GM12878 (cell line): ENCODE measurements around the gene MRGPRF. TPM values are rescaled to one million over a fixed set of nuclear protein-coding genes. Genes with fewer than 3 reads are reported as not detected.

ENCODE experiments used
- ATAC-seq: fragments of 200-7000 bp; cut with Tn5 transposase; 3 replicates; pipeline ENCODE4 v1.9.1; 2020; ENCODE audit warnings: mild to moderate bottlenecking, moderate library complexity
- BruUV-seq: library from RNA; stranded (reverse); fragments of 400-500 nt; replicated peaks from 2 replicates; lab custom pipeline; 2021; lab: Mats Ljungman, UMichigan
- CTCF ChIA-PET: fragments of 300-600 bp; sonication (Branson Sonifier 250); formaldehyde crosslinking; extraction: SDS; loops from one replicate; lab custom pipeline; 2021; ENCODE audit warnings: inconsistent platforms; lab: Yijun Ruan, JAX
- POLR2A ChIA-PET: fragments of 350-600 bp; formaldehyde crosslinking; extraction: SDS; loops from one replicate; lab custom pipeline; 2021; ENCODE audit warnings: inconsistent platforms; lab: Charles Lee
- RAD21 ChIA-PET: fragments of 300-600 bp; sonication (Branson Sonifier 250); formaldehyde crosslinking; loops from one replicate; lab custom pipeline; 2023; ENCODE audit warnings: antibody characterized with exemption; ENCODE audit not compliant: unreplicated experiment; lab: Charles Lee
- SMC1A ChIA-PET: fragments of 300-600 bp; sonication (Branson Sonifier 250); formaldehyde crosslinking; loops from one replicate; lab custom pipeline; 2023; ENCODE audit not compliant: unreplicated experiment, uncharacterized antibody; lab: Charles Lee
- DNase-seq: peaks from one replicate; pipeline ENCODE4 v3.0.0-alpha.2; 2011; ENCODE audit warnings: low read depth, low spot score
- FAIRE-seq: peaks from 3 replicates; lab custom pipeline; 2011; peaks lifted over from hg19 to GRCh38; lab: Jason Lieb, UNC
- H2AFZ ChIP-seq: 2 replicates; pipeline ENCODE4 v1.6.0; 2011; ENCODE audit warnings: low read depth, low read length, control low read depth; ENCODE audit not compliant: control insufficient read depth
- H3K27ac ChIP-seq: 2 replicates; pipeline ENCODE4 v1.5.1; 2011; ENCODE audit warnings: control low read depth; ENCODE audit not compliant: control insufficient read depth, insufficient read depth
- H3K27me3 ChIP-seq, 2 experiments: replicated peaks in 1 of 2; 2 replicates each; pipeline versions ENCODE4 v1.6.0 to v1.6.1; 2011; ENCODE audit warnings: low read length in 1 of 2; ENCODE audit not compliant: control insufficient read depth in 2 of 2, insufficient read depth in 2 of 2
- H3K36me3 ChIP-seq, 2 experiments: 2 replicates each; pipeline ENCODE4 v1.5.1; 2011; ENCODE audit warnings: low read length in 1 of 2; ENCODE audit not compliant: control insufficient read depth in 2 of 2, insufficient read depth in 2 of 2
- H3K4me1 ChIP-seq: 2 replicates; pipeline ENCODE4 v1.6.1; 2011; ENCODE audit warnings: mild to moderate bottlenecking, low read length, moderate library complexity, mixed read lengths; ENCODE audit not compliant: control insufficient read depth, insufficient read depth
- H3K4me2 ChIP-seq: 2 replicates; pipeline ENCODE4 v1.6.0; 2011; ENCODE audit warnings: control low read depth; ENCODE audit not compliant: control insufficient read depth, insufficient read depth
- H3K4me3 ChIP-seq: fragments of 200-600 bp; sonication (generic); 2 replicates; pipeline ENCODE4 v1.5.1; 2016
- H3K79me2 ChIP-seq: 2 replicates; pipeline ENCODE4 v1.6.0; 2011; ENCODE audit warnings: low read length; ENCODE audit not compliant: control insufficient read depth, insufficient read depth
- H3K9ac ChIP-seq: 2 replicates; pipeline ENCODE4 v1.8.0; 2011; ENCODE audit warnings: low read length, control low read depth, mixed read lengths; ENCODE audit not compliant: control insufficient read depth, insufficient read depth
- H3K9me3 ChIP-seq: replicated peaks from 3 replicates; pipeline ENCODE4 v1.5.1; 2011; ENCODE audit warnings: mild to moderate bottlenecking, low read length; ENCODE audit not compliant: control insufficient read depth, insufficient read depth
- H4K20me1 ChIP-seq: 2 replicates; pipeline ENCODE4 v1.6.0; 2011; ENCODE audit not compliant: control insufficient read depth, insufficient read depth
- BACH1 ChIP-seq: fragments of 450-650 bp; IDR thresholded peaks from 2 replicates; pipeline ENCODE4 v1.6.1; 2017; ENCODE audit warnings: mild to moderate bottlenecking, borderline replicate concordance
- CREB1 ChIP-seq: IDR thresholded peaks from 2 replicates; pipeline ENCODE4 v1.6.1; 2012; ENCODE audit warnings: low read depth, mild to moderate bottlenecking, inconsistent platforms
- EED ChIP-seq: sonication (generic); IDR thresholded peaks from 2 replicates; pipeline ENCODE4 v1.6.1; 2016; ENCODE audit warnings: antibody characterized with exemption, low read depth
- HDAC2 ChIP-seq: fragments of 200-600 bp; sonication (generic); IDR thresholded peaks from 2 replicates; pipeline ENCODE4 v1.6.1; 2017
- MEF2A ChIP-seq: IDR thresholded peaks from 2 replicates; pipeline ENCODE4 v1.6.1; 2011; ENCODE audit warnings: low read depth, mild to moderate bottlenecking, low read length, moderate library complexity; ENCODE audit not compliant: insufficient read depth
- NRF1 ChIP-seq: conservative IDR thresholded peaks from 2 replicates; pipeline ENCODE4 v1.6.1; 2011; ENCODE audit warnings: mild to moderate bottlenecking, low read depth, low read length, improper control_type of control experiment
- POLR2A ChIP-seq: IDR thresholded peaks from 2 replicates; pipeline ENCODE4 v1.6.1; 2011; ENCODE audit warnings: low read depth, mild to moderate bottlenecking, low read length
- POU2F2 ChIP-seq: IDR thresholded peaks from 3 replicates; pipeline ENCODE4 v1.6.1; 2011; ENCODE audit warnings: low read depth, mild to moderate bottlenecking, low read length, borderline replicate concordance
- RELA ChIP-seq: fragments of 450-650 bp; IDR thresholded peaks from 2 replicates; pipeline ENCODE4 v1.8.0; 2014; ENCODE audit warnings: borderline replicate concordance; ENCODE audit not compliant: partially characterized antibody
- SIN3A ChIP-seq: IDR thresholded peaks from 2 replicates; pipeline ENCODE4 v1.6.1; 2012; ENCODE audit warnings: low read depth, low read length, improper control_type of control experiment
- SREBF2 ChIP-seq: IDR thresholded peaks from 2 replicates; pipeline ENCODE4 v1.6.1; 2012; ENCODE audit warnings: mild to moderate bottlenecking, low read length
- STAT1 ChIP-seq: fragments of 450-650 bp; conservative IDR thresholded peaks from 2 replicates; pipeline ENCODE4 v1.6.1; 2014; ENCODE audit warnings: antibody characterized with exemption, mild to moderate bottlenecking
- WGBS: methylation state at CpG from one replicate; pipeline ENCODE4 v1.1.6; 2016; ENCODE audit warnings: low lambda C conversion rate; ENCODE audit not compliant: insufficient replicate concordance, insufficient coverage; ENCODE audit errors: missing lambda C conversion rate; 5-methylcytosine and 5-hydroxymethylcytosine counted together
- in situ Hi-C: fragments of 300-500 bp; cut with MboI; formaldehyde crosslinking; loops from 9 replicates; pipeline ENCODE4 v1.14.3; 2018; ENCODE audit warnings: mixed read lengths
- intact Hi-C: fragments of 100-400 bp; cut with micrococcal nuclease; formaldehyde crosslinking; loops from one replicate; pipeline ENCODE4 v1.14.2; 2022; ENCODE audit not compliant: unreplicated experiment
- polyA plus RNA-seq, 11 experiments: library from polyadenylated mRNA; depleted of rRNA in 4 of 11; unstranded in 6 of 11; stranded (reverse) in 5 of 11; fragments of >200 nt; fragmentation: Nextera tagmentation in 4 of 11; fragmentation: Illumina TruSeq in 1 of 11; extraction: Ambion mirVana in 4 of 11; extraction: Trizol in 1 of 11; gene quantifications; 1 replicate in 1 of 11; 2 replicates in 10 of 11; pipeline versions ENCODE4 v1.2.1 to v1.2.3, GENCODE V29; 2011 to 2016; ENCODE audit warnings: inconsistent platforms in 2 of 11, missing spikeins in 2 of 11, low read depth in 1 of 11
- total RNA-seq, 4 experiments: library from RNA; depleted of rRNA in 3 of 4; stranded (reverse); fragments of >200 nt in 3 of 4; fragmentation: Illumina TruSeq in 1 of 4; extraction: Trizol in 1 of 4; gene quantifications; 2 replicates each; pipeline versions ENCODE4 v1.2.1 to v1.2.3, GENCODE V29; 2013 to 2021
- TF ChIP-seq, protein P1 (sequence below): IDR thresholded peaks from 2 replicates; pipeline ENCODE4 v1.6.1; 2011; ENCODE audit warnings: borderline replicate concordance, low read depth, mild to moderate bottlenecking, moderate library complexity, low read length; ENCODE audit not compliant: insufficient read depth, poor library complexity, severe bottlenecking
- TF ChIP-seq, protein P2 (sequence below): IDR thresholded peaks from 2 replicates; pipeline ENCODE4 v1.6.1; 2011; ENCODE audit warnings: low read depth, mild to moderate bottlenecking, low read length, moderate library complexity, borderline replicate concordance; ENCODE audit errors: extremely low read depth
- TF ChIP-seq, protein P3 (sequence below): fragments of 150-350 bp; IDR thresholded peaks from 2 replicates; pipeline ENCODE4 v1.6.1; 2014; ENCODE audit warnings: mild to moderate bottlenecking, low read depth, low read length
- TF ChIP-seq, protein P4 (sequence below): IDR thresholded peaks from 2 replicates; pipeline ENCODE4 v1.6.1; 2012; ENCODE audit warnings: low read depth, low read length, improper control_type of control experiment
- TF ChIP-seq, protein P5 (sequence below): fragments of 450-650 bp; IDR thresholded peaks from 2 replicates; pipeline ENCODE4 v1.6.1; 2017; ENCODE audit warnings: mild to moderate bottlenecking
- TF ChIP-seq, protein P6 (sequence below): fragments of 150-350 bp; IDR thresholded peaks from 2 replicates; pipeline ENCODE4 v1.6.1; 2016; ENCODE audit warnings: low read depth, low read length

MRGPRF gene
- total and polyA plus RNA-seq, 10 of the 15 experiments (the other 5 are each of a cell fraction or from before 2014, with no cell fraction given) = not detected

DNA sequence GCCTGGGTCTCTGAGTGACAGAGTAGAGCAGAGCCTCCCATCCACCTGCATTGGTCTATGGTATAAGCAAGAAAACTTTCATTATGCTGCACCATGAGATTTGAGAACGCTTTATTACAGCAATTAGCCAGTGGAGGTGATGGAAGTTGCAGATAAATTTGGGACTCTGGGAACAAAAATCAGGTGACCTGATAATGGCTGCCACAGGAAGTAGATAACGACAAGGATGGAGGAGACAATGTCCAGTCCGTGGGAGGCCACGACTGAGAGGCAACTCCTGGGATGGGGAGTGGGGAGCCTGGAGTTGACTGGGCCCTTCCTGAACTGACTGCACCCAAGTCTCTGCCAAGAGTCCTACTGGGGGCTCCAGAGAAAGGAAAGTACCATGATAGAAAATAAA, 37.0 kb downstream of the MRGPRF start:
- Histone ChIP-seq H3K27ac (no peak overlapping the region), H3K9me3 (no peaks in the 10 kb centered on the region), H3K4me1 (no peaks in the 10 kb centered on the region), H3K36me3 (no peaks in the 10 kb centered on the region), H3K79me2 (no peaks in the 10 kb centered on the region), H3K4me2 (no peak overlapping the region), H3K27me3 (no peaks in the 10 kb centered on the region; a peak in 2 of 4 replicates), H2AFZ (no peak overlapping the region), H3K9ac (no peak overlapping the region), H3K4me3 (no peak overlapping the region), H4K20me1 (no peaks in the 10 kb centered on the region)
- POLR2A ChIA-PET = no interaction called here
- WGBS = 41% methylated on average over 4 of the region's 4 CpGs
- SMC1A ChIA-PET = no interaction called here
- intact Hi-C loops (no loop called here), in situ Hi-C loops (no loop called here)
- CTCF ChIA-PET = no interaction called here
- BruUV-seq = no TSS peak
- ATAC-seq = no peak
- RAD21 ChIA-PET = no interaction called here
- FAIRE-seq = no peak
- DNase-seq = no peak
- TF ChIP-seq, protein P1, sequence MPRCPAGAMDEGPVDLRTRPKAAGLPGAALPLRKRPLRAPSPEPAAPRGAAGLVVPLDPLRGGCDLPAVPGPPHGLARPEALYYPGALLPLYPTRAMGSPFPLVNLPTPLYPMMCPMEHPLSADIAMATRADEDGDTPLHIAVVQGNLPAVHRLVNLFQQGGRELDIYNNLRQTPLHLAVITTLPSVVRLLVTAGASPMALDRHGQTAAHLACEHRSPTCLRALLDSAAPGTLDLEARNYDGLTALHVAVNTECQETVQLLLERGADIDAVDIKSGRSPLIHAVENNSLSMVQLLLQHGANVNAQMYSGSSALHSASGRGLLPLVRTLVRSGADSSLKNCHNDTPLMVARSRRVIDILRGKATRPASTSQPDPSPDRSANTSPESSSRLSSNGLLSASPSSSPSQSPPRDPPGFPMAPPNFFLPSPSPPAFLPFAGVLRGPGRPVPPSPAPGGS = no peak
- TF ChIP-seq CREB1 (no peak), HDAC2 (no peak), RELA (no peak), STAT1 (no peak), SIN3A (no peak), MEF2A (no peak), EED (no peak), BACH1 (no peak), POLR2A (no peak), NRF1 (no peak), POU2F2 (no peak), SREBF2 (no peak)
- TF ChIP-seq, protein P2, sequence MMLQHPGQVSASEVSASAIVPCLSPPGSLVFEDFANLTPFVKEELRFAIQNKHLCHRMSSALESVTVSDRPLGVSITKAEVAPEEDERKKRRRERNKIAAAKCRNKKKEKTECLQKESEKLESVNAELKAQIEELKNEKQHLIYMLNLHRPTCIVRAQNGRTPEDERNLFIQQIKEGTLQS = no peak
- TF ChIP-seq, protein P3, sequence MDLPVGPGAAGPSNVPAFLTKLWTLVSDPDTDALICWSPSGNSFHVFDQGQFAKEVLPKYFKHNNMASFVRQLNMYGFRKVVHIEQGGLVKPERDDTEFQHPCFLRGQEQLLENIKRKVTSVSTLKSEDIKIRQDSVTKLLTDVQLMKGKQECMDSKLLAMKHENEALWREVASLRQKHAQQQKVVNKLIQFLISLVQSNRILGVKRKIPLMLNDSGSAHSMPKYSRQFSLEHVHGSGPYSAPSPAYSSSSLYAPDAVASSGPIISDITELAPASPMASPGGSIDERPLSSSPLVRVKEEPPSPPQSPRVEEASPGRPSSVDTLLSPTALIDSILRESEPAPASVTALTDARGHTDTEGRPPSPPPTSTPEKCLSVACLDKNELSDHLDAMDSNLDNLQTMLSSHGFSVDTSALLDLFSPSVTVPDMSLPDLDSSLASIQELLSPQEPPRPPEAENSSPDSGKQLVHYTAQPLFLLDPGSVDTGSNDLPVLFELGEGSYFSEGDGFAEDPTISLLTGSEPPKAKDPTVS = no peak
- TF ChIP-seq, protein P4, sequence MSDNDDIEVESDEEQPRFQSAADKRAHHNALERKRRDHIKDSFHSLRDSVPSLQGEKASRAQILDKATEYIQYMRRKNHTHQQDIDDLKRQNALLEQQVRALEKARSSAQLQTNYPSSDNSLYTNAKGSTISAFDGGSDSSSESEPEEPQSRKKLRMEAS = no peak
- TF ChIP-seq, protein P5, sequence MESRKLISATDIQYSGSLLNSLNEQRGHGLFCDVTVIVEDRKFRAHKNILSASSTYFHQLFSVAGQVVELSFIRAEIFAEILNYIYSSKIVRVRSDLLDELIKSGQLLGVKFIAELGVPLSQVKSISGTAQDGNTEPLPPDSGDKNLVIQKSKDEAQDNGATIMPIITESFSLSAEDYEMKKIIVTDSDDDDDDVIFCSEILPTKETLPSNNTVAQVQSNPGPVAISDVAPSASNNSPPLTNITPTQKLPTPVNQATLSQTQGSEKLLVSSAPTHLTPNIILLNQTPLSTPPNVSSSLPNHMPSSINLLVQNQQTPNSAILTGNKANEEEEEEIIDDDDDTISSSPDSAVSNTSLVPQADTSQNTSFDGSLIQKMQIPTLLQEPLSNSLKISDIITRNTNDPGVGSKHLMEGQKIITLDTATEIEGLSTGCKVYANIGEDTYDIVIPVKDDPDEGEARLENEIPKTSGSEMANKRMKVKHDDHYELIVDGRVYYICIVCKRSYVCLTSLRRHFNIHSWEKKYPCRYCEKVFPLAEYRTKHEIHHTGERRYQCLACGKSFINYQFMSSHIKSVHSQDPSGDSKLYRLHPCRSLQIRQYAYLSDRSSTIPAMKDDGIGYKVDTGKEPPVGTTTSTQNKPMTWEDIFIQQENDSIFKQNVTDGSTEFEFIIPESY = no peak
- TF ChIP-seq, protein P6, sequence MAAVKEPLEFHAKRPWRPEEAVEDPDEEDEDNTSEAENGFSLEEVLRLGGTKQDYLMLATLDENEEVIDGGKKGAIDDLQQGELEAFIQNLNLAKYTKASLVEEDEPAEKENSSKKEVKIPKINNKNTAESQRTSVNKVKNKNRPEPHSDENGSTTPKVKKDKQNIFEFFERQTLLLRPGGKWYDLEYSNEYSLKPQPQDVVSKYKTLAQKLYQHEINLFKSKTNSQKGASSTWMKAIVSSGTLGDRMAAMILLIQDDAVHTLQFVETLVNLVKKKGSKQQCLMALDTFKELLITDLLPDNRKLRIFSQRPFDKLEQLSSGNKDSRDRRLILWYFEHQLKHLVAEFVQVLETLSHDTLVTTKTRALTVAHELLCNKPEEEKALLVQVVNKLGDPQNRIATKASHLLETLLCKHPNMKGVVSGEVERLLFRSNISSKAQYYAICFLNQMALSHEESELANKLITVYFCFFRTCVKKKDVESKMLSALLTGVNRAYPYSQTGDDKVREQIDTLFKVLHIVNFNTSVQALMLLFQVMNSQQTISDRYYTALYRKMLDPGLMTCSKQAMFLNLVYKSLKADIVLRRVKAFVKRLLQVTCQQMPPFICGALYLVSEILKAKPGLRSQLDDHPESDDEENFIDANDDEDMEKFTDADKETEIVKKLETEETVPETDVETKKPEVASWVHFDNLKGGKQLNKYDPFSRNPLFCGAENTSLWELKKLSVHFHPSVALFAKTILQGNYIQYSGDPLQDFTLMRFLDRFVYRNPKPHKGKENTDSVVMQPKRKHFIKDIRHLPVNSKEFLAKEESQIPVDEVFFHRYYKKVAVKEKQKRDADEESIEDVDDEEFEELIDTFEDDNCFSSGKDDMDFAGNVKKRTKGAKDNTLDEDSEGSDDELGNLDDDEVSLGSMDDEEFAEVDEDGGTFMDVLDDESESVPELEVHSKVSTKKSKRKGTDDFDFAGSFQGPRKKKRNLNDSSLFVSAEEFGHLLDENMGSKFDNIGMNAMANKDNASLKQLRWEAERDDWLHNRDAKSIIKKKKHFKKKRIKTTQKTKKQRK = no peak
